Astrocyte of the cerebellum (primary cell): ENCODE data around the gene PRDM15.

Experiments used
- DNase-seq: peaks from one replicate; pipeline ENCODE4 v3.0.0-alpha.2; 2011; ENCODE audit warnings: low read depth
- H3K4me3 ChIP-seq: 2 replicates; pipeline ENCODE4 v1.5.1; 2011; ENCODE audit warnings: mild to moderate bottlenecking, low read depth, low read length, moderate library complexity
- in situ Hi-C: cut with HindIII; loops from 2 replicates; pipeline ENCODE4 v1.10.0; 2017; ENCODE audit warnings: low sequenced_read_pairs
- TF ChIP-seq, protein P1 (sequence below): IDR thresholded peaks from 2 replicates; pipeline ENCODE4 v1.5.1; 2012; ENCODE audit warnings: low read length, low read depth, moderate library complexity, mild to moderate bottlenecking; ENCODE audit errors: missing control alignments

Gene PRDM15

DNA sequence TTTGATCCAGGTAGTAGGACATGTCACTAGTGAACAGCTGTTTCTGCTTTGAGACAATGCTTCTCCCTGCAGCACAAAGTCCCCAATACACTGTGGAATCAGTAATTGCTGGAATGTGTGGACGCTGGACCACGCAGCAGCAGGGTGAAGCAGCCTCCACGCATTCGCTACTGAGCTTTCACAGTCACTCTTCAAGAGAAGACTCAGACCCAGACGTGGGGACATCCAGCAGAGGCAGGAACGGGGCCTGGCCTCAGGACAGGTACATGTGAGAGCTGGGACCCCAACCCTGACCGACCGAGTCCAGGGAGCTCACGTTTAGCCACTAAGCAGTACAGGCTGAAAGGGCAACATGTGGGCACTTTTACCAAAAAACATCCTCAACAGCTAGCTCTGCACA is 34.1 kb upstream of the PRDM15 start:
- TF ChIP-seq, protein P1, sequence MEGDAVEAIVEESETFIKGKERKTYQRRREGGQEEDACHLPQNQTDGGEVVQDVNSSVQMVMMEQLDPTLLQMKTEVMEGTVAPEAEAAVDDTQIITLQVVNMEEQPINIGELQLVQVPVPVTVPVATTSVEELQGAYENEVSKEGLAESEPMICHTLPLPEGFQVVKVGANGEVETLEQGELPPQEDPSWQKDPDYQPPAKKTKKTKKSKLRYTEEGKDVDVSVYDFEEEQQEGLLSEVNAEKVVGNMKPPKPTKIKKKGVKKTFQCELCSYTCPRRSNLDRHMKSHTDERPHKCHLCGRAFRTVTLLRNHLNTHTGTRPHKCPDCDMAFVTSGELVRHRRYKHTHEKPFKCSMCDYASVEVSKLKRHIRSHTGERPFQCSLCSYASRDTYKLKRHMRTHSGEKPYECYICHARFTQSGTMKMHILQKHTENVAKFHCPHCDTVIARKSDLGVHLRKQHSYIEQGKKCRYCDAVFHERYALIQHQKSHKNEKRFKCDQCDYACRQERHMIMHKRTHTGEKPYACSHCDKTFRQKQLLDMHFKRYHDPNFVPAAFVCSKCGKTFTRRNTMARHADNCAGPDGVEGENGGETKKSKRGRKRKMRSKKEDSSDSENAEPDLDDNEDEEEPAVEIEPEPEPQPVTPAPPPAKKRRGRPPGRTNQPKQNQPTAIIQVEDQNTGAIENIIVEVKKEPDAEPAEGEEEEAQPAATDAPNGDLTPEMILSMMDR = no peak
- H3K4me3 ChIP-seq = no peak overlapping the region
- in situ Hi-C loops = no loop called here
- no peak for DNase-seq

DNA sequence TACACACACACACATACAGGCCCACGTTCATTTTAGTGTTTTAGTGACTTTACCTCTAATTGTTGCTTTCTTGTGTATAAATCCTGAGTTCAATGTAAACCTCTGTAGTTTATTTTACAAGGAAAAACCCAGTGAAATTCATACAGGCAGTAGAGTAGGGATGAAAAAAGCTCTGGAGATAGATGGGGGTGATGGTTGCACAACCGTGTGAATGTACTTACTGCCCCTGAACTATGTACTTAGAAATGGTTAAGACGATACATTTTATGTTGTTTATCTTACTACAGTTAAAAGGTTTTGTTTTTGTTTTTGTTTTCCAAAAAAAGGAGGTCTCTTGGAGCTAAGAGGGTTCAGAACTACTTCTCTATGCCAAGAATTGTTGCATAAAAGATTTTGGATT is 29.7 kb upstream of the PRDM15 start:
- TF ChIP-seq, protein P1 = no peak
- no peak overlapping the region for H3K4me3 ChIP-seq
- in situ Hi-C loops = no loop called here
- no peak for DNase-seq

DNA sequence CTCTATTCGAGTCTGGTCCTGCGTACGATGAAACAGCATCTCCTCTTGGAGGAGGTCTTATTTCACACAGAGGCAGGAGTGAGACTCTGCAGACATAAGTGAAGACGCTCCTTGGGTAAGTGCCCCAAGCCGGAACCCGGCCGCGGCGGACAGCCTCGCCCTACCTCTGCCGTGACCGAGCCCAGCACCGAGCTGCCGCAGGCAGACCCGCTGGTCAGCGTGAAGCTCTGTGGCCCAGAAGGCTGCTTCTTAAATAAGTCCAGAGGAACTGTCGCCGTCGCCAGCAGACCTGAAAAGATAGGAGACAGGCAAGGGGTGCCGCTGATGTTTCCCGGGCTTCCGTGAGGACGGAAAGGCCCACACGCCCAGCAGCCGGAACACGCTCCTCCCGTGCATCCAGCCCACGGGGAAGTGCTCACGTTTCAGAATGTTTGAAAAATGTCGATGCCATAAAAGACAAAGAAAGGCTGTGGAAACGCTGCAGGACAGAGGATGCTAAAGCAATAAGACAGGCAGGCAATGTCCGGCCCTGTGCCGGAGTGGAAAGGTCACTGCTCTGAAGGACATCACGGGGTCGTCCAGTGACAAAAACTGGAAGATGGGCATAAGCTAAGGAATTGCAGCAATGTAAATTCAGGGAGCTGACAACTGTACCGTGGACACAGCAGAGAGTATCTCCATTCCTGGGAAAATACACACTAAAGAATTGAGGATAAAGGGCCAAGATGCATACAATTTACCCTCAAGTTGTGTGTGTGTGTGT is 28.5 kb upstream of the PRDM15 start:
- in situ Hi-C loops = no loop called here
- H3K4me3 ChIP-seq = no peak overlapping the region
- DNase-seq = no peak
- TF ChIP-seq, protein P1 = no peak

DNA sequence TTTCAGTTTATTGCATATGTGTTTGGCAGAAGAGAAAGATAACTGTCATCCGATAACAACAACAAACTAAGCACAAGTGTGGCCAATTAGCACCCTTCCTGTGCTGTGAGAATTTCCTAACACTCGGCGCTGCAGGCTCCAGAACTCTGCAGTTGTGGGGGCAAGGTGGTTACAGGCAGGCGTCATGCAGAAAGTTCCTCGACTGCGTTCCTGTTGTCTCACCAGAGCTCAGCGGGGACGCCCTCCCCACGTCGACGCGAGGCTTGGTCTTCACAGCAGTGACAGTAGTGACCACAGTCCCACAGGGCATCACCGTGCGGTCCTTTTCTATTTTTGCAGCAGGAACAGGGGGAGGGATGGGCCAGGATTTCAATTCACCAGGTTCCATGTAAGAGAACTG is 27.6 kb upstream of the PRDM15 start:
- in situ Hi-C loops = no loop called here
- DNase-seq = no peak
- no peak overlapping the region for H3K4me3 ChIP-seq
- TF ChIP-seq, protein P1 = no peak

DNA sequence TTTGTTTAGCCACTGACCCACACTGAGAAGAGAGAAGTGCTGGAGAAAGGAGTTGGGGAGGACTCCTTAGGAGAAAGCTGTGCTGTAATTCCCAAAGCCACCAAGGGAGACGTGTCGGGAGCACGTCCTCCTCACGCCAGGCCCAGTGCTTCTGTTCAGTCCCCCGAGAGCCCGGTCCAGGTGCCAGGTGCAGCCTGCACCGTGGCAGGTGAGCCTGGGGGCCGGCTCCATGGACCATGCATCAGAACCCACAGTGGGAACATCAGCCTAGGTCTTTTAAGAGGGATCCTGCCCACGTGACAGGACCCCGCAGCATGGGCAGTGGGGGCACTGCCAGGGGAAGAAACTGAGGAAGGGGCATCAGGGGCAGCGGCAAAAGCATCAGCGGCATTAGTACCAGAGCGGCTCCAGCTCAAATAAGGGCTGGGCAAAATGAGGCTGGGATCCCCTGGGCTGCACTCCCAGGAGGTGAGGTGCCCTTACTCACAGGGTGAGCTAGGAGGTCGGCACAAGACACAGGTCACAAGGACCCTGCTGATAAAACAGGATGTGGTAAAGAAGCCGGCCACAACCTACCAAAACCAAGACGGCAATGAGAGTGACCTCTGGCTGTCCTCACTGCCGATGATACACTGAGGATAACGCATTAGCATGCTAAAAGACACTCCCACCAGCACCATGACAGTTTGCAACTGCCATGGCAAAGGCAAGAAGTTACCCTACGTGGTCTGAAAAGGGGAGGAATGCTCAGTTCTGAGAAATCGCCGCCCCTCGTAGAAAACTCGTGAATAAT is 24.6 kb upstream of the PRDM15 start:
- in situ Hi-C loops = no loop called here
- TF ChIP-seq, protein P1 = no peak
- DNase-seq = no peak
- no peak overlapping the region for H3K4me3 ChIP-seq

DNA sequence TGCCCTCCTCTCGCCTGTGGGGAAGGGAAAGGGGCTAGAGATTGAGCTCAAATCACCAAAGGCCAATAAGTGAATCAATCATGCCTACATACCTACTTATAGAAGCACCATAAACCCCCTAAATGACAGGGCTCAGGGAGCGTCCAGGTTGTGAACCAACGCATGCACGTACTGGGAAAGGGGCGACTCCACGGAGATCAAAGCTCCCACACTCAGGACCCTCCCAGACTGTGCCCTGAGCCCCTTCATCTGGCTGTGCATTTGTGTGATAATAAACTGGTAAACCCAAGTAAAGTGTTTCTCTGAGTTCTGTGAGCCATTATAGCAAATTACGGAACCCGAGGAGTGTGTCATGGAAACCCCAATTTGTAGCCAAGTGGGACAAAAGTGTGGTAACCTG is 23.8 kb upstream of the PRDM15 start:
- in situ Hi-C loops = no loop called here
- TF ChIP-seq, protein P1 = no peak
- H3K4me3 ChIP-seq = no peak overlapping the region
- DNase-seq = no peak
